Lung (tissue), 12 donors: ENCODE data around the gene NBAS. TPM values are rescaled to one million over a fixed set of nuclear protein-coding genes. Genes with fewer than 3 reads are reported as not detected.

Experiments used
- ATAC-seq: fragments of 200-7000 bp; cut with Tn5 transposase; one replicate; pipeline ENCODE4 v1.9.1; 2020; ENCODE audit warnings: moderate number of reproducible peaks; ENCODE audit not compliant: insufficient read depth, low FRiP score
- DNase-seq, 3 donors: peaks; one replicate each; pipeline ENCODE4 v3.0.0-alpha.2; 2013 to 2017
- H3K27ac ChIP-seq, 2 donors: one replicate each; pipeline ENCODE4 v1.5.1; 2013; ENCODE audit warnings: mild to moderate bottlenecking in 2 of 2, moderate library complexity in 2 of 2, control low read depth in 1 of 2, inconsistent platforms in 1 of 2, low read depth in 1 of 2, low read length in 1 of 2
- H3K27me3 ChIP-seq, 3 donors: one replicate each; pipeline ENCODE4 v1.5.1; 2013; ENCODE audit warnings: low read length in 2 of 3; ENCODE audit not compliant: control insufficient read depth in 3 of 3, insufficient read depth in 3 of 3
- H3K36me3 ChIP-seq, 4 donors: one replicate each; pipeline ENCODE4 v1.5.1; 2013; ENCODE audit warnings: low read length in 4 of 4, mild to moderate bottlenecking in 1 of 4, moderate library complexity in 1 of 4; ENCODE audit not compliant: control insufficient read depth in 4 of 4, insufficient read depth in 4 of 4
- H3K4me1 ChIP-seq, 5 donors: one replicate each; pipeline ENCODE4 v1.5.1; 2013; ENCODE audit warnings: low read length in 5 of 5, mild to moderate bottlenecking in 2 of 5, moderate library complexity in 1 of 5; ENCODE audit not compliant: control insufficient read depth in 5 of 5, insufficient read depth in 5 of 5
- H3K4me3 ChIP-seq: one replicate; pipeline ENCODE4 v1.5.1; 2013; ENCODE audit warnings: mild to moderate bottlenecking, control low read depth, moderate library complexity
- H3K9ac ChIP-seq, 2 donors: one replicate each; pipeline ENCODE4 v1.5.1; 2013; ENCODE audit warnings: low read length in 2 of 2, control low read depth in 1 of 2; ENCODE audit not compliant: insufficient read depth in 1 of 2
- H3K9me3 ChIP-seq, 4 donors: one replicate each; pipeline ENCODE4 v1.5.1; 2013; ENCODE audit warnings: low read length in 3 of 4, mild to moderate bottlenecking in 1 of 4, moderate library complexity in 1 of 4; ENCODE audit not compliant: control insufficient read depth in 4 of 4, insufficient read depth in 3 of 4
- CTCF ChIP-seq: IDR thresholded peaks from 2 replicates; pipeline ENCODE4 v1.5.1; 2012; ENCODE audit warnings: mild to moderate bottlenecking; ENCODE audit errors: control extremely low read depth, extremely low read depth
- WGBS, 2 donors: extraction: QIAGEN DNeasy Blood & Tissue Kit; methylation state at CpG; one replicate each; pipeline ENCODE4 v1.1.7; 2013; 5-methylcytosine and 5-hydroxymethylcytosine counted together
- polyA plus RNA-seq, 2 donors: library from polyadenylated mRNA; stranded (reverse); fragments of 200-250 nt; gene quantifications; one replicate each; pipeline ENCODE4 v1.2.1, GENCODE V29; 2013
- total RNA-seq, 2 donors: library from RNA; depleted of rRNA in 1 of 2; stranded (reverse); fragments of >200 nt in 1 of 2; gene quantifications; one replicate each; pipeline ENCODE4 v1.2.1, GENCODE V29; 2014 to 2021
- donor health status: control.
- donor health status: control.
- donor health status: Bipolar disorder and iron deficiency.
- donor health status: healthy.
- donor health status: DM: yes; HTN: yes; CAD: no.

NBAS gene
- total and polyA plus RNA-seq, 4 donors, result 15.6 to 61.3 (median 35.4) TPM

DNA sequence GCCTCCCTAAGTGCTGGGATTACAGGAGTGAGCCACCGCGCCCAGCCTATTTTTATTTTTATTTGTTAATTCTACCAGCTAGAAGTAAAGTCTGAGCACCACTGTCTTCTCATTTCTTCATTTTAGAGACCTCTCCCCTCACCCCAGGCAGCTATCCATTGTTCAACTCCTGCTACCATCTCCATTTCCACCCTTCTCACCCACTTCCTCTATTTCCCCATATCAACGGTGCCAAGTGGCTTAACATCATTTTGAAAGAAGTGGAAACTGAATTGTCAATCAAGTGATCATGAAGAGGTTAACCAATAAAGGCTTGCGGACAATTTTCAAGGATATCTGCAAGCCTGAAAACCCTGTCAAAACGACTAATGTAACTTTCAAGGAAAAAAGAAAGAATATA is 323.1 kb downstream of the NBAS start:
- Histone ChIP-seq H3K27me3 (no peaks in the 10 kb centered on the region), H3K27ac (no peak overlapping the region), H3K9ac (no peak overlapping the region), H3K36me3 (peaks cover 0 to 3% (median 3%) of the 10 kb centered on the region in 4 donors), H3K4me3 (no peak overlapping the region), H3K9me3 (no peaks in the 10 kb centered on the region), H3K4me1 (no peaks in the 10 kb centered on the region)
- ATAC-seq (no peak), DNase-seq (no peak)
- TF ChIP-seq CTCF, result no peak
- WGBS, 2 donors, result 56 to 79% methylated on average over 5 of the region's 5 CpGs

DNA sequence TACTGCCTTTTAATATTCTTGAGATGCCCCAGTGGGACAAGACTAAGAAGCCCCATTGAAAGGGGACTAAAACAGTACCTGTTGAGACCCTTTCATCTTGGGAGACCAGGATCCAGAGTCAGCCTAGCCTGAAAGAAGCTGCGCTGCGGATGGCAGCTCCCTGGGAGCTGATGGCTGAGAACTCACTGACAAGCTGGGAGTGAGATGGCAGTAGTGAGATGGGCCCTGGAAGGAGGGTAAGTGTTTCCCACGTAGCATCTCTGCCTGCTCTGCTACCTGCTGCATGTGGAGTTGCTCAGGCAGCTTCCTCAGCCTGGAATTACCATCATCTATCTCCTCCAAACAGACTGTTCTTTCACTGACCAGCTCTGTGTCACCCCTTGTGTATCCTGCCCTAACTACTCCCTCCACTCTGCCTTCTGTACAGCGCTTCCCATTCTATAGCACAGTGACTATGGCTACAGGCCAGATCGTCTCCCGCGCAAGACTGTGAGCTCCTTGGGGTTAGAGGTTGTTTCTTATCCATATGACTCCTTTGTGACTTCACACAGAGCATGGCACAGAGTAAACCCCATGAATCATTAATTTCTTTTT is 330.4 kb downstream of the NBAS start:
- no peak for DNase-seq
- ATAC-seq, result no peak

GRCh38 chr2:15226661-15227060 is 334.5 kb downstream of the NBAS start:
- Histone ChIP-seq H3K4me3 (no peak overlapping the region), H3K27ac (no peak overlapping the region), H3K36me3 (peaks cover 0 to 15% (median 6%) of the 10 kb centered on the region in 4 donors), H3K9me3 (no peaks in the 10 kb centered on the region), H3K4me1 (peaks cover 0 to 2% (median 0%) of the 10 kb centered on the region in 5 donors), H3K27me3 (no peaks in the 10 kb centered on the region), H3K9ac (no peak overlapping the region)
- WGBS, 2 donors, result 36 to 79% methylated on average over 2 of the region's 2 CpGs
- TF ChIP-seq CTCF, result no peak
- no peak for ATAC-seq
- no peak for DNase-seq

More for the DNA sequence above, 330.4 kb downstream of the NBAS start:
- H3K36me3 ChIP-seq, result peaks cover 3 to 19% (median 9%) of the 10 kb centered on the region in 4 donors
- TF ChIP-seq CTCF, result no peak
- 96 to 97% methylated on average over 7 of the region's 7 CpGs for WGBS, 2 donors
- no peaks in the 10 kb centered on the region for H3K27me3 ChIP-seq
- H3K9me3 ChIP-seq, result no peaks in the 10 kb centered on the region
- H3K27ac ChIP-seq, result no peak overlapping the region
- no peak overlapping the region for H3K4me3 ChIP-seq
- H3K9ac ChIP-seq, result no peak overlapping the region
- H3K4me1 ChIP-seq, result no peaks in the 10 kb centered on the region

DNA sequence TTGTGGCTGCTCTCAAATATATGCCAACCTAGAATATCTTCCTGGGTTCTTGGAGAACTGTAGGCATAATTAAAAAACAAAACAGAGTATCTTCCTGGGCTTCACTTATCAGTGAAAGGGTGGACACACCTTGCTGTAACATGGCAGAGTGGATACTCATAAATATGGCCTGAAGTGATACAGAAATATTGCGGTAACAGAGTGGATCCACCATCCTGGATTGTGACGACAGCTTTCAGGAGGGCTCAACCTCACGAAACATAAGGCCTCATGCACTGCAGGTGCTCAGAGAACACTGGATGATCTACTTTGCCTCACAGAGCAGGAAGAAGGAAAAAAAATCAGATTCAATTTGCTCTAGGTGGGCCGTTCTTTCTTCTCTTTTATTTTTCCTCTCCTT is 336.0 kb downstream of the NBAS start:
- no peak for TF ChIP-seq CTCF
- Histone ChIP-seq H3K9ac (no peak overlapping the region), H3K4me1 (peaks cover 0 to 2% (median 0%) of the 10 kb centered on the region in 5 donors), H3K27ac (no peak overlapping the region), H3K36me3 (peaks cover 0 to 13% (median 5%) of the 10 kb centered on the region in 4 donors), H3K9me3 (no peaks in the 10 kb centered on the region), H3K4me3 (no peak overlapping the region), H3K27me3 (no peaks in the 10 kb centered on the region)
- 95 to 98% methylated on average over 4 of the region's 4 CpGs for WGBS, 2 donors
- ATAC-seq, result no peak
- no peak for DNase-seq
